HCT116 (cell line): ENCODE data around the gene SFXN2. TPM values are rescaled to one million over a fixed set of nuclear protein-coding genes. Genes with fewer than 3 reads are reported as not detected.

ENCODE experiments used
- ATAC-seq: fragments of 200-7000 bp; cut with Tn5 transposase; 2 replicates; pipeline ENCODE4 v1.9.1; 2020; ENCODE audit warnings: mild to moderate bottlenecking, moderate library complexity
- BruUV-seq: library from RNA; stranded (reverse); fragments of 400-500 nt; replicated peaks from 2 replicates; lab custom pipeline; 2021; lab: Mats Ljungman, UMichigan
- CTCF ChIA-PET: fragments of 300-600 bp; sonication (Branson Sonifier 250); formaldehyde crosslinking; loops from one replicate; lab custom pipeline; 2021; ENCODE audit warnings: antibody characterized with exemption; lab: Charles Lee
- POLR2A ChIA-PET: fragments of 300-600, 350-600 bp; sonication (Branson Sonifier 250); formaldehyde crosslinking; loops from one replicate; lab custom pipeline; 2021; ENCODE audit warnings: antibody characterized with exemption; lab: Charles Lee
- RAD21 ChIA-PET, 2 experiments: fragments of 300-600 bp; sonication (Branson Sonifier 250); formaldehyde crosslinking; loops; one replicate each; lab custom pipeline; 2023; ENCODE audit warnings: low total read pairs in 2 of 2; ENCODE audit not compliant: uncharacterized antibody in 2 of 2, unreplicated experiment in 2 of 2, low non-redundant PET in 1 of 2; lab: Charles Lee
- DNase-seq: peaks from one replicate; pipeline ENCODE4 v3.0.0-alpha.2; 2010; ENCODE audit warnings: low read depth, low spot score
- H2AFZ ChIP-seq: fragments of 200-600 bp; shearing (Covaris generic), sonication (generic); 2 replicates; pipeline ENCODE4 v1.6.1; 2017; ENCODE audit warnings: low read depth, mixed run types, mixed read lengths, antibody characterized with exemption, low read length; ENCODE audit not compliant: poor library complexity, severe bottlenecking
- H3K27ac ChIP-seq: 2 replicates; pipeline ENCODE4 v1.5.1; 2012; ENCODE audit warnings: low read depth, low read length
- H3K27me3 ChIP-seq: fragments of 200-600 bp; sonication (generic); 2 replicates; pipeline ENCODE4 v1.6.1; 2016; ENCODE audit warnings: mixed run types, low read length, mixed read lengths; ENCODE audit not compliant: insufficient read depth
- H3K36me3 ChIP-seq, 2 experiments: fragments of 200-500 bp in 1 of 2; fragments of 200-600 bp in 1 of 2; sonication (Bioruptor generic) in 1 of 2; sonication (generic) in 1 of 2; 2 replicates each; pipeline versions ENCODE4 v1.5.1 to v1.6.1; 2014 to 2016; ENCODE audit warnings: low read length in 2 of 2, inconsistent platforms in 1 of 2, mixed read lengths in 1 of 2, mixed run types in 1 of 2; ENCODE audit not compliant: insufficient read depth in 2 of 2, control insufficient read depth in 1 of 2
- H3K4me1 ChIP-seq, 2 experiments: fragments of 200-600 bp in 1 of 2; sonication (generic) in 1 of 2; 2 replicates each; pipeline versions ENCODE4 v1.5.1 to v1.6.1; 2012 to 2017; ENCODE audit warnings: low read length in 2 of 2, inconsistent platforms in 1 of 2, mild to moderate bottlenecking in 1 of 2, mixed read lengths in 1 of 2, mixed run types in 1 of 2, moderate library complexity in 1 of 2; ENCODE audit not compliant: insufficient read depth in 2 of 2, control insufficient read depth in 1 of 2
- H3K4me2 ChIP-seq: fragments of 200-600 bp; sonication (generic); 2 replicates; pipeline ENCODE4 v1.6.1; 2017; ENCODE audit warnings: mixed run types, low read length, mixed read lengths
- H3K4me3 ChIP-seq, 2 experiments: fragments of 200-600 bp in 1 of 2; sonication (generic) in 1 of 2; replicated peaks in 1 of 2; 2 replicates each; pipeline ENCODE4 v1.5.1; 2011 to 2016; ENCODE audit warnings: low read length in 2 of 2, control low read depth in 1 of 2, low read depth in 1 of 2, mild to moderate bottlenecking in 1 of 2, mixed read lengths in 1 of 2, mixed run types in 1 of 2
- H3K79me2 ChIP-seq: fragments of 200-600 bp; sonication (generic); 2 replicates; pipeline ENCODE4 v1.6.1; 2017; ENCODE audit warnings: mild to moderate bottlenecking, mixed run types, low read length, moderate library complexity, mixed read lengths; ENCODE audit not compliant: insufficient read depth
- H3K9ac ChIP-seq: fragments of 200-600 bp; sonication (generic); 2 replicates; pipeline ENCODE4 v1.6.1; 2016; ENCODE audit warnings: low read length, mixed read lengths
- H3K9me2 ChIP-seq: fragments of 200-600 bp; sonication (generic), shearing (Covaris generic); 2 replicates; pipeline ENCODE4 v1.6.1; 2017; ENCODE audit warnings: mixed run types, mild to moderate bottlenecking, moderate library complexity; ENCODE audit not compliant: insufficient read depth
- H3K9me3 ChIP-seq, 2 experiments: fragments of 200-500 bp in 1 of 2; fragments of 200-600 bp in 1 of 2; sonication (Bioruptor generic) in 1 of 2; sonication (generic) in 1 of 2; 2 replicates each; pipeline ENCODE4 v1.6.1; 2014 to 2017; ENCODE audit warnings: low read length in 2 of 2, mixed read lengths in 2 of 2, inconsistent platforms in 1 of 2, low read depth in 1 of 2, mild to moderate bottlenecking in 1 of 2, mixed run types in 1 of 2, moderate library complexity in 1 of 2; ENCODE audit not compliant: control insufficient read depth in 1 of 2, insufficient read depth in 1 of 2
- H4K20me1 ChIP-seq: fragments of 200-600 bp; sonication (generic), shearing (Covaris generic); 2 replicates; pipeline ENCODE4 v1.6.1; 2017; ENCODE audit warnings: mixed run types, mild to moderate bottlenecking, moderate library complexity; ENCODE audit not compliant: insufficient read depth
- ATF3 ChIP-seq: IDR thresholded peaks from 2 replicates; pipeline ENCODE4 v1.6.1; 2012
- CBX3 ChIP-seq: IDR thresholded peaks from 2 replicates; pipeline ENCODE4 v1.6.1; 2012; ENCODE audit warnings: low read depth
- CEBPB ChIP-seq: IDR thresholded peaks from 2 replicates; pipeline ENCODE4 v1.6.1; 2012; ENCODE audit warnings: low read depth
- ELF1 ChIP-seq: IDR thresholded peaks from 2 replicates; pipeline ENCODE4 v1.6.1; 2012; ENCODE audit warnings: low read depth, borderline replicate concordance
- EZH2 ChIP-seq: fragments of 200-600 bp; sonication (generic); IDR thresholded peaks from 2 replicates; pipeline ENCODE4 v1.6.1; 2017; ENCODE audit warnings: antibody characterized with exemption, mixed run types
- FOSL1 ChIP-seq: IDR thresholded peaks from 2 replicates; pipeline ENCODE4 v1.6.1; 2012; ENCODE audit warnings: low read depth
- MAX ChIP-seq: IDR thresholded peaks from 2 replicates; pipeline ENCODE4 v1.6.1; 2012
- RAD21 ChIP-seq: IDR thresholded peaks from 2 replicates; pipeline ENCODE4 v1.6.1; 2012; ENCODE audit warnings: low read depth, mild to moderate bottlenecking
- SIN3A ChIP-seq: IDR thresholded peaks from 2 replicates; pipeline ENCODE4 v1.6.1; 2012; ENCODE audit warnings: low read depth
- SP1 ChIP-seq: IDR thresholded peaks from 2 replicates; pipeline ENCODE4 v1.6.1; 2012; ENCODE audit warnings: low read depth
- YY1 ChIP-seq: IDR thresholded peaks from 2 replicates; pipeline ENCODE4 v1.6.1; 2011; ENCODE audit warnings: low read length, low read depth, moderate library complexity, mild to moderate bottlenecking; ENCODE audit not compliant: insufficient replicate concordance; ENCODE audit errors: extremely low read depth
- ZBTB33 ChIP-seq: IDR thresholded peaks from 2 replicates; pipeline ENCODE4 v1.6.1; 2011; ENCODE audit warnings: mild to moderate bottlenecking, low read length, moderate library complexity; ENCODE audit not compliant: insufficient replicate concordance; ENCODE audit errors: extremely low read depth
- ZNF274 ChIP-seq: fragments of 200-500 bp; sonication (Bioruptor generic); IDR thresholded peaks from 2 replicates; pipeline ENCODE4 v1.6.1; 2014; ENCODE audit warnings: mild to moderate bottlenecking, low read depth, low read length, inconsistent platforms
- intact Hi-C: fragments of 100-400 bp; cut with micrococcal nuclease; formaldehyde crosslinking; loops from 2 replicates; pipeline ENCODE4 v1.10.0; 2022
- total RNA-seq: library from RNA; stranded (reverse); gene quantifications from one replicate; pipeline ENCODE4 v1.2.1, GENCODE V29; 2021; ENCODE audit not compliant: unreplicated experiment
- TF ChIP-seq, protein P1 (sequence below), 3 experiments: fragments of 200-600 bp in 1 of 3; sonication (generic) in 1 of 3; IDR thresholded peaks in 2 of 3; conservative IDR thresholded peaks in 1 of 3; 2 replicates each; pipeline ENCODE4 v1.5.1; 2012 to 2017; ENCODE audit warnings: low read depth in 2 of 3, low read length in 2 of 3, antibody characterized with exemption in 1 of 3, borderline replicate concordance in 1 of 3, control low read depth in 1 of 3, mild to moderate bottlenecking in 1 of 3, mixed read lengths in 1 of 3, mixed run types in 1 of 3, moderate library complexity in 1 of 3; ENCODE audit not compliant: insufficient read depth in 1 of 3

Gene SFXN2
- total RNA-seq, 1 experiment from 2014 or later, result 22.9 TPM

GRCh38 chr10:102775201-102775934, 60.9 kb downstream of the SFXN2 start:
- no peak overlapping the region for H3K9ac ChIP-seq
- intact Hi-C loops, result no loop called here
- ATAC-seq, result no peak
- POLR2A ChIA-PET, result no interaction called here
- H3K27ac ChIP-seq, result no peak overlapping the region
- H4K20me1 ChIP-seq, result no peaks in the 10 kb centered on the region
- no peak overlapping the region for H3K4me2 ChIP-seq
- no peak for TF ChIP-seq CEBPB
- no peak for TF ChIP-seq SIN3A
- TF ChIP-seq, protein P1, sequence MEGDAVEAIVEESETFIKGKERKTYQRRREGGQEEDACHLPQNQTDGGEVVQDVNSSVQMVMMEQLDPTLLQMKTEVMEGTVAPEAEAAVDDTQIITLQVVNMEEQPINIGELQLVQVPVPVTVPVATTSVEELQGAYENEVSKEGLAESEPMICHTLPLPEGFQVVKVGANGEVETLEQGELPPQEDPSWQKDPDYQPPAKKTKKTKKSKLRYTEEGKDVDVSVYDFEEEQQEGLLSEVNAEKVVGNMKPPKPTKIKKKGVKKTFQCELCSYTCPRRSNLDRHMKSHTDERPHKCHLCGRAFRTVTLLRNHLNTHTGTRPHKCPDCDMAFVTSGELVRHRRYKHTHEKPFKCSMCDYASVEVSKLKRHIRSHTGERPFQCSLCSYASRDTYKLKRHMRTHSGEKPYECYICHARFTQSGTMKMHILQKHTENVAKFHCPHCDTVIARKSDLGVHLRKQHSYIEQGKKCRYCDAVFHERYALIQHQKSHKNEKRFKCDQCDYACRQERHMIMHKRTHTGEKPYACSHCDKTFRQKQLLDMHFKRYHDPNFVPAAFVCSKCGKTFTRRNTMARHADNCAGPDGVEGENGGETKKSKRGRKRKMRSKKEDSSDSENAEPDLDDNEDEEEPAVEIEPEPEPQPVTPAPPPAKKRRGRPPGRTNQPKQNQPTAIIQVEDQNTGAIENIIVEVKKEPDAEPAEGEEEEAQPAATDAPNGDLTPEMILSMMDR (IDR thresholded peaks at IDR 0.05 in 2 of 3, conservative IDR thresholded peaks at IDR 0.05 in 1 of 3; ENCODE audit: borderline replicate concordance in 1 of 3, insufficient read depth in 1 of 3, low read depth in 2 of 3, low read length in 2 of 3), result no peak
- TF ChIP-seq ELF1, result no peak
- no peak for TF ChIP-seq EZH2
- TF ChIP-seq ZBTB33, result no peak
- TF ChIP-seq FOSL1, result no peak
- no peak for TF ChIP-seq CBX3
- no peak for TF ChIP-seq ATF3
- TF ChIP-seq YY1, result no peak
- no peak for TF ChIP-seq MAX
- TF ChIP-seq RAD21, result no peak
- TF ChIP-seq SP1, result no peak
- TF ChIP-seq ZNF274, result no peak
- CTCF ChIA-PET, result no interaction called here
- no peak for DNase-seq
- no peak overlapping the region for H2AFZ ChIP-seq
- H3K4me1 ChIP-seq, result no peaks in the 10 kb centered on the region
- RAD21 ChIA-PET, result no interaction called here
- no peaks in the 10 kb centered on the region for H3K27me3 ChIP-seq
- H3K9me2 ChIP-seq, result no peaks in the 10 kb centered on the region
- no peak overlapping the region for H3K4me3 ChIP-seq
- H3K79me2 ChIP-seq, result no peaks in the 10 kb centered on the region
- H3K9me3 ChIP-seq, result no peaks in the 10 kb centered on the region
- H3K36me3 ChIP-seq, result no peaks in the 10 kb centered on the region
- BruUV-seq, result no TSS peak
